PC-9 (cell line): ENCODE measurements around the gene UBASH3A.

Experiments used
- EZH2 ChIP-seq: fragments of 200-600 bp; sonication (generic); IDR thresholded peaks from 2 replicates; pipeline ENCODE4 v1.8.0; 2017; ENCODE audit warnings: antibody characterized with exemption, low read depth
- TF ChIP-seq, protein P1 (sequence below): fragments of 200-600 bp; sonication (generic); conservative IDR thresholded peaks from 2 replicates; pipeline ENCODE4 v1.6.1; 2017; ENCODE audit warnings: mixed run types, antibody characterized with exemption, mild to moderate bottlenecking, moderate library complexity

DNA sequence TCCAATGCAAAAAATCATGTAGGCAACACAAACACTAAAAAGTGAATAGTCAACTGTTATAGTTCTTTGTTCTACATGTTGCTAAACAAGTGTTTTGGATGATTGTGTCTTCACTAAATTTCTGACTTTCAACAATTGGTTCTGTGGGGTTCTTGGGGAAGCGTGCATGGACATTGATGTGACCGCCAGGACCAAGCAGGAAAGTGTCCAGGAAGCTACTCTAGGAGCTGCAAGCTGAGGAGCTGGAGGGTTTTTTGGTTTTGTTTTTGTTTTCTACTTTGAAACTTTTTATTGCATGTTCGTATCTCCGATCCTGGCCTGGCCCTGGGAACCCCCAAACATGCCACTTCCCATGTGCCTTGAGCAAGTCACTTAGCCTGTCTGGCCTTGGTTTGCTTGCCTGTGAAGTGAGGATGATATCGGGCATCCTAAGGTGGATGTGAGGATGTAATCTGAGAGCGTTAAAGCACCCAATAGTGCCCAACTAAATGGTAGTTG is 15.8 kb upstream of the UBASH3A start:
- TF ChIP-seq, protein P1, sequence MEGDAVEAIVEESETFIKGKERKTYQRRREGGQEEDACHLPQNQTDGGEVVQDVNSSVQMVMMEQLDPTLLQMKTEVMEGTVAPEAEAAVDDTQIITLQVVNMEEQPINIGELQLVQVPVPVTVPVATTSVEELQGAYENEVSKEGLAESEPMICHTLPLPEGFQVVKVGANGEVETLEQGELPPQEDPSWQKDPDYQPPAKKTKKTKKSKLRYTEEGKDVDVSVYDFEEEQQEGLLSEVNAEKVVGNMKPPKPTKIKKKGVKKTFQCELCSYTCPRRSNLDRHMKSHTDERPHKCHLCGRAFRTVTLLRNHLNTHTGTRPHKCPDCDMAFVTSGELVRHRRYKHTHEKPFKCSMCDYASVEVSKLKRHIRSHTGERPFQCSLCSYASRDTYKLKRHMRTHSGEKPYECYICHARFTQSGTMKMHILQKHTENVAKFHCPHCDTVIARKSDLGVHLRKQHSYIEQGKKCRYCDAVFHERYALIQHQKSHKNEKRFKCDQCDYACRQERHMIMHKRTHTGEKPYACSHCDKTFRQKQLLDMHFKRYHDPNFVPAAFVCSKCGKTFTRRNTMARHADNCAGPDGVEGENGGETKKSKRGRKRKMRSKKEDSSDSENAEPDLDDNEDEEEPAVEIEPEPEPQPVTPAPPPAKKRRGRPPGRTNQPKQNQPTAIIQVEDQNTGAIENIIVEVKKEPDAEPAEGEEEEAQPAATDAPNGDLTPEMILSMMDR, result no peak
- TF ChIP-seq EZH2, result no peak
